Chondrocyte (in vitro differentiated cells): ENCODE measurements around the gene PCDHGC3. TPM values are rescaled to one million over a fixed set of nuclear protein-coding genes. Genes with fewer than 3 reads are reported as not detected.

Experiments used
- DNase-seq: peaks from one replicate; pipeline ENCODE4 v3.0.0; 2021; ENCODE audit warnings: mixed read lengths, low spot score
- H3K27ac Mint-ChIP-seq: one replicate; pipeline ENCODE4 v1.8.0; 2021; ENCODE audit warnings: mild to moderate bottlenecking, moderate library complexity, mixed read lengths; ENCODE audit not compliant: unreplicated experiment
- H3K27me3 Mint-ChIP-seq: 2 replicates; pipeline ENCODE4 v1.8.0; 2021; ENCODE audit warnings: low read depth, mixed read lengths
- H3K36me3 Mint-ChIP-seq: 2 replicates; pipeline ENCODE4 v1.8.0; 2021; ENCODE audit warnings: low read depth, mixed read lengths
- H3K4me1 Mint-ChIP-seq: 2 replicates; pipeline ENCODE4 v1.8.0; 2021; ENCODE audit warnings: low read depth, mild to moderate bottlenecking, mixed read lengths
- H3K4me3 Mint-ChIP-seq: one replicate; pipeline ENCODE4 v1.8.0; 2021; ENCODE audit warnings: mild to moderate bottlenecking, moderate library complexity, mixed read lengths; ENCODE audit not compliant: unreplicated experiment
- H3K9me3 Mint-ChIP-seq: 2 replicates; pipeline ENCODE4 v1.8.0; 2021; ENCODE audit warnings: low read depth, mixed read lengths
- CTCF ChIP-seq: fragments of 200-600 bp; sonication (generic); IDR thresholded peaks from 2 replicates; pipeline ENCODE4 v1.5.0; 2021; ENCODE audit warnings: antibody characterized with exemption, mild to moderate bottlenecking, moderate library complexity
- total RNA-seq: library from RNA; stranded (reverse); gene quantifications from 3 replicates; pipeline ENCODE4 v1.2.1, GENCODE V29; 2021

PCDHGC3 gene
- total RNA-seq, 1 donor from 2014 or later, result 90.8 TPM

GRCh38 chr5:141465351-141465750 is 10.4 kb upstream of the PCDHGC3 start:
- H3K36me3 Mint-ChIP-seq, result peaks cover 3% of the 10 kb centered on the region
- no peaks in the 10 kb centered on the region for H3K27me3 Mint-ChIP-seq
- no peak overlapping the region for H3K27ac Mint-ChIP-seq
- no peak for DNase-seq
- no peak overlapping the region for H3K4me3 Mint-ChIP-seq
- TF ChIP-seq CTCF, result no peak
- peaks cover 4% of the 10 kb centered on the region for H3K4me1 Mint-ChIP-seq
- H3K9me3 Mint-ChIP-seq, result no peaks in the 10 kb centered on the region

GRCh38 chr5:141476132-141476911 is 556 bp downstream of the PCDHGC3 start:
- no peaks in the 10 kb centered on the region for H3K27me3 Mint-ChIP-seq
- peak overlapping the region; percentile 95 for H3K4me3 Mint-ChIP-seq
- peaks cover 4% of the 10 kb centered on the region for H3K36me3 Mint-ChIP-seq
- H3K9me3 Mint-ChIP-seq, result no peaks in the 10 kb centered on the region
- peaks cover 61% of the 10 kb centered on the region for H3K4me1 Mint-ChIP-seq
- no peak for DNase-seq
- H3K27ac Mint-ChIP-seq, result peak overlapping the region; percentile 97
- TF ChIP-seq CTCF, result no peak

- peak overlapping the region; percentile 97 for H3K27ac Mint-ChIP-seq
- DNase-seq, result no peak
- TF ChIP-seq CTCF, result no peak
- peaks cover 59% of the 10 kb centered on the region for H3K4me1 Mint-ChIP-seq
- no peaks in the 10 kb centered on the region for H3K9me3 Mint-ChIP-seq
- H3K27me3 Mint-ChIP-seq, result no peaks in the 10 kb centered on the region
- peak overlapping the region; percentile 95 for H3K4me3 Mint-ChIP-seq
- H3K36me3 Mint-ChIP-seq, result peaks cover 4% of the 10 kb centered on the region
These were observed 1.3 kb downstream of the PCDHGC3 start for GRCh38 chr5:141477044-141477575.

GRCh38 chr5:141477815-141478214 is 2.0 kb downstream of the PCDHGC3 start:
- DNase-seq, result no peak
- Mint-ChIP-seq H3K4me1 (peaks cover 65% of the 10 kb centered on the region), H3K27ac (no peak overlapping the region)

More at GRCh38 chr5:141477815-141478214, 2.0 kb downstream of the PCDHGC3 start:
- TF ChIP-seq CTCF, result no peak
- H3K9me3 Mint-ChIP-seq, result no peaks in the 10 kb centered on the region
- peaks cover 4% of the 10 kb centered on the region for H3K36me3 Mint-ChIP-seq
- H3K27me3 Mint-ChIP-seq, result no peaks in the 10 kb centered on the region
- peak overlapping the region; percentile 95 for H3K4me3 Mint-ChIP-seq
